Caco-2 (cell line): Measurements from ENCODE around the gene PSMG2. TPM values are rescaled to one million over a fixed set of nuclear protein-coding genes. Genes with fewer than 3 reads are reported as not detected.

Experiments used
- BruUV-seq: library from RNA; stranded (reverse); fragments of 400-500 nt; replicated peaks from 2 replicates; lab custom pipeline; 2021; lab: Mats Ljungman, UMichigan
- CTCF ChIA-PET: fragments of 300-600 bp; sonication (Branson Sonifier 250); formaldehyde crosslinking; loops from one replicate; lab custom pipeline; 2022; ENCODE audit warnings: antibody characterized with exemption; lab: Charles Lee
- POLR2A ChIA-PET: fragments of 300-600 bp; sonication (Branson Sonifier 250); formaldehyde crosslinking; loops from one replicate; lab custom pipeline; 2022; ENCODE audit warnings: antibody characterized with exemption; lab: Charles Lee
- DNase-seq, 2 experiments: peaks; one replicate each; pipeline versions ENCODE4 v3.0.0 to v3.0.0-alpha.2; 2020 to 2022
- H3K27me3 ChIP-seq: replicated peaks from 2 replicates; pipeline ENCODE4 v1.6.0; 2011; ENCODE audit warnings: low read length; ENCODE audit not compliant: control insufficient read depth, insufficient read depth
- H3K36me3 ChIP-seq: 2 replicates; pipeline ENCODE4 v1.5.1; 2011; ENCODE audit warnings: low read length; ENCODE audit not compliant: control insufficient read depth, insufficient read depth
- H3K4me1 ChIP-seq: fragments of 250-450 bp; sonication (Bioruptor Pico); 2 replicates; pipeline ENCODE4 v1.5.1; 2020; ENCODE audit warnings: mild to moderate bottlenecking
- H3K4me3 ChIP-seq: 2 replicates; pipeline ENCODE4 v1.5.1; 2011; ENCODE audit warnings: low read depth, mild to moderate bottlenecking, control low read depth, low read length
- H3K9me3 ChIP-seq: fragments of 250-450 bp; sonication (Bioruptor Pico); 2 replicates; pipeline ENCODE4 v1.5.1; 2020; ENCODE audit warnings: mild to moderate bottlenecking, moderate library complexity
- H3K27ac Mint-ChIP-seq: one replicate; pipeline ENCODE4 v1.8.0; 2022; ENCODE audit warnings: mixed read lengths; ENCODE audit not compliant: unreplicated experiment
- H3K27me3 Mint-ChIP-seq: one replicate; pipeline ENCODE4 v1.8.0; 2022; ENCODE audit warnings: mixed read lengths; ENCODE audit not compliant: insufficient read depth, unreplicated experiment
- H3K36me3 Mint-ChIP-seq: one replicate; pipeline ENCODE4 v1.8.0; 2022; ENCODE audit warnings: mild to moderate bottlenecking, mixed read lengths; ENCODE audit not compliant: insufficient read depth, unreplicated experiment
- H3K4me1 Mint-ChIP-seq: one replicate; pipeline ENCODE4 v1.8.0; 2022; ENCODE audit warnings: low read depth, mixed read lengths; ENCODE audit not compliant: unreplicated experiment
- H3K4me3 Mint-ChIP-seq: one replicate; pipeline ENCODE4 v1.8.0; 2022; ENCODE audit warnings: mild to moderate bottlenecking, moderate library complexity, mixed read lengths; ENCODE audit not compliant: unreplicated experiment
- H3K9me3 Mint-ChIP-seq: one replicate; pipeline ENCODE4 v1.8.0; 2022; ENCODE audit warnings: mixed read lengths; ENCODE audit not compliant: unreplicated experiment
- intact Hi-C: fragments of 100-400 bp; cut with micrococcal nuclease; formaldehyde crosslinking; loops from one replicate; pipeline ENCODE4 v1.10.0; 2022; ENCODE audit not compliant: unreplicated experiment
- total RNA-seq: library from RNA; stranded (reverse); gene quantifications from 2 replicates; pipeline ENCODE4 v1.2.3, GENCODE V29; 2022
- TF ChIP-seq, protein P1 (sequence below), 2 experiments: fragments of 200-600 bp in 1 of 2; IDR thresholded peaks; 1 replicate in 1 of 2; 2 replicates in 1 of 2; pipeline versions ENCODE4 v1.5.1 to v1.8.0; 2011 to 2022; ENCODE audit warnings: antibody characterized with exemption in 1 of 2, control low read depth in 1 of 2, inconsistent platforms in 1 of 2, low read depth in 1 of 2, low read length in 1 of 2, mild to moderate bottlenecking in 1 of 2, moderate library complexity in 1 of 2; ENCODE audit not compliant: insufficient read depth in 1 of 2, severe bottlenecking in 1 of 2, unreplicated experiment in 1 of 2

PSMG2 gene
- total RNA-seq, 1 experiment from 2014 or later: 108 TPM

DNA sequence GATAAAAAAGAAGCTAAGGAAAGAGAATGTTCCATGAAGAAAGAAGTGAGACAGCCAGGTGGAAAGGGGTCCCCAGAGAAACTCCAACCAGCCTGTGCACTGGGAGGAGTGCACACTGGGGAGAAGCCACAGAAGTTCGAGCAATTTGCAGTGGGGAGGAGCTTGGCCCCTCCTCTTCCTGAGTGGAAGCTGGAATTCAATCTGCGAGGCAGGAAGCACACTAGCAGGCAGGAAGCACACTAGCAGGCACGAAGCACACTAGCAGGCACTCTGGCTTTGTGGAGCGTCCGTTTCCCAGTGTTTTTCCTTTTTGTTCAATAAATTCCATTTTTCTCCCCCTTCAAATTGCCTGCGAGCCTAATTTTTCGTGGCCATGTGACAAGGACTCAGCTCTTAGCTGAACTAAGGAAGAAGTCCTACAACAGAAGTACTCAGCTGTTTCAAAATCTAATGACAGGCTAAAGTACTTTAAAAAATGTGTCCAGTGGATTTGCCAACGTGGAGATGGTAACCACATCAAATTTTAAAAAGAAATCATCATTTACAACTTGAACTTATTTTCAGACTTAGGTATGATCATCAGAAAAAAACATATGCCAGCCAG lies 23.6 kb upstream of the PSMG2 start:
- ChIA-PET CTCF (no interaction called here), POLR2A (no interaction called here)
- Mint-ChIP-seq H3K27me3 (no peaks in the 10 kb centered on the region), H3K4me3 (no peak overlapping the region), H3K4me1 (no peaks in the 10 kb centered on the region), H3K36me3 (peaks cover 59% of the 10 kb centered on the region), H3K27ac (no peak overlapping the region), H3K9me3 (no peaks in the 10 kb centered on the region)
- no TSS peak for BruUV-seq
- DNase-seq: no peak
- TF ChIP-seq, protein P1, sequence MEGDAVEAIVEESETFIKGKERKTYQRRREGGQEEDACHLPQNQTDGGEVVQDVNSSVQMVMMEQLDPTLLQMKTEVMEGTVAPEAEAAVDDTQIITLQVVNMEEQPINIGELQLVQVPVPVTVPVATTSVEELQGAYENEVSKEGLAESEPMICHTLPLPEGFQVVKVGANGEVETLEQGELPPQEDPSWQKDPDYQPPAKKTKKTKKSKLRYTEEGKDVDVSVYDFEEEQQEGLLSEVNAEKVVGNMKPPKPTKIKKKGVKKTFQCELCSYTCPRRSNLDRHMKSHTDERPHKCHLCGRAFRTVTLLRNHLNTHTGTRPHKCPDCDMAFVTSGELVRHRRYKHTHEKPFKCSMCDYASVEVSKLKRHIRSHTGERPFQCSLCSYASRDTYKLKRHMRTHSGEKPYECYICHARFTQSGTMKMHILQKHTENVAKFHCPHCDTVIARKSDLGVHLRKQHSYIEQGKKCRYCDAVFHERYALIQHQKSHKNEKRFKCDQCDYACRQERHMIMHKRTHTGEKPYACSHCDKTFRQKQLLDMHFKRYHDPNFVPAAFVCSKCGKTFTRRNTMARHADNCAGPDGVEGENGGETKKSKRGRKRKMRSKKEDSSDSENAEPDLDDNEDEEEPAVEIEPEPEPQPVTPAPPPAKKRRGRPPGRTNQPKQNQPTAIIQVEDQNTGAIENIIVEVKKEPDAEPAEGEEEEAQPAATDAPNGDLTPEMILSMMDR (IDR thresholded peaks at IDR 0.05; ENCODE audit: insufficient read depth in 1 of 2, low read depth in 1 of 2, low read length in 1 of 2, severe bottlenecking in 1 of 2, unreplicated experiment in 1 of 2): no peak
- Histone ChIP-seq H3K4me1 (no peaks in the 10 kb centered on the region), H3K4me3 (no peak overlapping the region), H3K27me3 (no peaks in the 10 kb centered on the region), H3K9me3 (no peaks in the 10 kb centered on the region), H3K36me3 (peaks cover 2% of the 10 kb centered on the region)
- intact Hi-C loops: no loop called here

DNA sequence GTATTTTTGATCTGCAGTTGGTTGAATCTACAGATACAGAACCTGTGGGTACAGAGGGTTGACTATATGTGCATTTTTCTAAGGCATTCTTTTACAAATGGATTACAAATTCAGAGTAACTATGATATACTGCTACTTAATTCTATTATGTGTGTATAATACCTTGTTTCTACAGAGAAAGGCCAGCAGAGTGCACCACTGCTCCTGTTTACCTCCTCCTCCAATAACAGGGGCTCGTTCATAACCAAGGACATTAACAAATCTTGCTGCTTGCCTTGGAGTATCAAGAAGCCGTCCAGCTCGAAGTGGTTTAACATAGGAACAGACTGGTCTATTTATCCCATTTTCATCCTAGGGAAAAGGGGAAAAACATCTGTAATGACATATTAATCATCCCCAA lies 16.7 kb upstream of the PSMG2 start:
- ChIA-PET CTCF (interaction anchor here (0.6 kb wide), 1 partner anchor 209 kb away, joined by 4 read pairs; no protein-coding TSS in a partner anchor), POLR2A (no interaction called here)
- intact Hi-C loops: loop anchor here (1.0 kb wide), 1 partner anchor 248 kb away; no protein-coding TSS in a partner anchor
- Mint-ChIP-seq H3K4me3 (no peak overlapping the region), H3K27ac (no peak overlapping the region), H3K36me3 (peaks cover 34% of the 10 kb centered on the region), H3K4me1 (no peaks in the 10 kb centered on the region), H3K27me3 (no peaks in the 10 kb centered on the region), H3K9me3 (no peaks in the 10 kb centered on the region)
- H3K4me3 ChIP-seq: no peak overlapping the region
- no peak for DNase-seq
- BruUV-seq: no TSS peak
- H3K4me1 ChIP-seq: no peaks in the 10 kb centered on the region
- TF ChIP-seq, protein P1 (IDR thresholded peaks at IDR 0.05; ENCODE audit: insufficient read depth in 1 of 2, low read depth in 1 of 2, low read length in 1 of 2, severe bottlenecking in 1 of 2, unreplicated experiment in 1 of 2): no peak
- no peaks in the 10 kb centered on the region for H3K9me3 ChIP-seq
- H3K36me3 ChIP-seq: no peaks in the 10 kb centered on the region; the same call in 1 of the 2 replicates
- no peaks in the 10 kb centered on the region for H3K27me3 ChIP-seq

DNA sequence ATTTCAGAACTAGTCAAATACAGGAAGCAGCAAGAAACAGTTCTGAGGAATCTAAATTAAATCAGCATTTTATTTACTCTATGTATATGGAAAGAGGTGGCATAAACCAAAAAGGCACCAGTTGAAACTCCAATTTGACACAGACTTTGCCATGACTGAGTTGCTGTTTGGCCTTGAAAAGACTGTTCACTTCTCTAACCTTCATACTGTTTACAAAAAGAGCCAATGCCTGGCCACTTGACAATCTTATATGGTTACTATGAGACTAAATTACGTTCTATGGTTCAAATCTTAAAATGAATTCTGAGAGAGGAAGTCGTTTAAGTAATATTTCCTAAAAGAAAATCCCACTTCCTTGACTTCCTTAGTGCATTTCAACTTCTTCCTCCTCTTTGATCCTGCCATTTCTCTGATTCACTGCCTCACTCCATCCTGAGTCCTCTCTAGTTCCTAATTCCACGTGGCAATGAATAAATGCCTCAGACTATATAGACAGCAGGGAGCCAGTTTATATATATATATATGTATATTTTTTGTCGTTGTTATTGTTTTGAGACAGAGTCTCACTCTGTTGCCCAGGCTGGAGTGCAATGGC lies 13.5 kb upstream of the PSMG2 start:
- peaks cover 39% of the 10 kb centered on the region for H3K36me3 Mint-ChIP-seq
- H3K27me3 ChIP-seq: no peaks in the 10 kb centered on the region
- H3K4me3 Mint-ChIP-seq: no peak overlapping the region
- H3K4me1 ChIP-seq: 0 out of 2 replicates have a peak, but pooled peaks cover 4% of the 10 kb centered on the region
- H3K4me1 Mint-ChIP-seq: peaks cover 16% of the 10 kb centered on the region
- H3K9me3 Mint-ChIP-seq: no peaks in the 10 kb centered on the region
- H3K36me3 ChIP-seq: no peaks in the 10 kb centered on the region
- TF ChIP-seq, protein P1 (IDR thresholded peaks at IDR 0.05; ENCODE audit: insufficient read depth in 1 of 2, low read depth in 1 of 2, low read length in 1 of 2, severe bottlenecking in 1 of 2, unreplicated experiment in 1 of 2): no peak
- POLR2A ChIA-PET: no interaction called here
- intact Hi-C loops: no loop called here
- CTCF ChIA-PET: no interaction called here
- no TSS peak for BruUV-seq
- no peak for DNase-seq
- no peaks in the 10 kb centered on the region for H3K27me3 Mint-ChIP-seq
- no peaks in the 10 kb centered on the region for H3K9me3 ChIP-seq
- H3K27ac Mint-ChIP-seq: no peak overlapping the region
- no peak overlapping the region for H3K4me3 ChIP-seq
